NB4 (cell line): Measurements from ENCODE around the gene VPS37C.
"Not testable (repeated sequence)": the region's sequence is repeated elsewhere in the genome, so short reads cannot be mapped to it uniquely, and the experiment has no call there.

Source experiments
- DNase-seq: peaks from one replicate; pipeline ENCODE4 v3.0.0; 2010; ENCODE audit warnings: low read depth
- H3K4me3 ChIP-seq: one replicate; pipeline ENCODE4 v1.5.1; 2011; ENCODE audit warnings: mild to moderate bottlenecking, low read depth, low read length, moderate library complexity
- CTCF ChIP-seq: IDR thresholded peaks from one replicate; pipeline ENCODE4 v1.5.1; 2012; ENCODE audit warnings: low read depth, low read length
- MAX ChIP-seq: IDR thresholded peaks from 2 replicates; pipeline ENCODE4 v1.6.1; 2011; ENCODE audit warnings: low read depth, low read length
- MYC ChIP-seq: IDR thresholded peaks from 2 replicates; pipeline ENCODE4 v1.6.1; 2011; ENCODE audit warnings: low read depth, low read length
- POLR2A ChIP-seq: IDR thresholded peaks from 2 replicates; pipeline ENCODE4 v1.6.1; 2011; ENCODE audit warnings: mild to moderate bottlenecking; ENCODE audit not compliant: insufficient read length; ENCODE audit errors: extremely low read depth

Gene VPS37C

GRCh38 chr11:61171907-61172306 lies 10.7 kb upstream of the VPS37C start:
- no peak overlapping the region for H3K4me3 ChIP-seq
- no peak for TF ChIP-seq CTCF
- TF ChIP-seq POLR2A, result no peak
- no peak for TF ChIP-seq MAX
- TF ChIP-seq MYC, result no peak
- DNase-seq, result no peak

- no peak for DNase-seq
- no peak overlapping the region for H3K4me3 ChIP-seq
- TF ChIP-seq CTCF (no peak), MAX (no peak), POLR2A (no peak), MYC (no peak)
These were observed 9.3 kb upstream of the VPS37C start for GRCh38 chr11:61170566-61170965.

GRCh38 chr11:61168800-61169199 lies 7.6 kb upstream of the VPS37C start:
- DNase-seq, result peak; percentile 22
- TF ChIP-seq MAX, result no peak
- TF ChIP-seq POLR2A, result no peak
- no peak for TF ChIP-seq CTCF
- TF ChIP-seq MYC, result no peak

GRCh38 chr11:61168042-61168688 lies 6.9 kb upstream of the VPS37C start:
- no peak for DNase-seq
- H3K4me3 ChIP-seq, result no peak overlapping the region
- TF ChIP-seq POLR2A (no peak), MYC (no peak), CTCF (no peak), MAX (no peak)

More at GRCh38 chr11:61168800-61169199, 7.6 kb upstream of the VPS37C start:
- no peak overlapping the region for H3K4me3 ChIP-seq

- not testable (repeated sequence) for DNase-seq, H3K4me3 ChIP-seq
These were observed 5.1 kb upstream of the VPS37C start for GRCh38 chr11:61166331-61166730.

- DNase-seq, H3K4me3 ChIP-seq: not testable (repeated sequence)
These were observed 4.6 kb upstream of the VPS37C start for GRCh38 chr11:61165785-61166184.

- peak overlapping the region; percentile 9 for H3K4me3 ChIP-seq
- TF ChIP-seq POLR2A, result no peak
- TF ChIP-seq MAX, result peak; percentile 23; the same call in 1 of the 2 replicates
- no peak for TF ChIP-seq CTCF
- peak; percentile 31; the same call in 1 of the 2 replicates for TF ChIP-seq MYC
- DNase-seq, result no peak
These were observed 3.6 kb upstream of the VPS37C start for GRCh38 chr11:61164606-61165424.
